Measurements from ENCODE around the gene TCF25.
"Not testable (repeated sequence)": the region's sequence is repeated elsewhere in the genome, so short reads cannot be mapped to it uniquely, and the experiment has no call there.

Gene TCF25

GRCh38 chr16:89931964-89932363 lies 58.6 kb downstream of the TCF25 start:
- no peak for DNase-seq (ENCODE audit: low read depth, low spot score)
- no peak overlapping the region for H3K4me3 ChIP-seq (ENCODE audit: low read length)

DNA sequence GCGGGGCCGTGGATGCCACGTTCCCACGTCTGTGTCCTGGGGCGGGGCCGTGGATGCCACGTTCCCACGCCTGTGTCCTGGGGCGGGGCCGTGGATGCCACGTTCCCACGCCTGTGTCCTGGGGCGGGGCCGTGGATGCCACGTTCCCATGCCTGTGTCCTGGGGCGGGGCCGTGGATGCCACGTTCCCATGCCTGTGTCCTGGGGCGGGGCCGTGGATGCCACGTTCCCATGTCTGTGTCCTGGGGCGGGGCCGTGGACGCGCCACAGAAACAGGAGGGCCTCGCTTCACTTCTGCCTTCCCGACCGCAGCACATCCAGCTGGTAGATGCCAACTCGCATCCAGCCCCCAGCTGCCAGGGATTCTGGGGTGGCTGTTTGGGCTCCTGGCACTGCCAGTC lies 60.6 kb downstream of the TCF25 start:
- not testable (repeated sequence) for H3K4me3 ChIP-seq (ENCODE audit: low read length); DNase-seq (ENCODE audit: low read depth, low spot score)

GRCh38 chr16:89934611-89935553 lies 61.5 kb downstream of the TCF25 start:
- DNase-seq (ENCODE audit: low read depth, low spot score): no peak
- H3K4me3 ChIP-seq (ENCODE audit: low read length): no peak overlapping the region

DNA sequence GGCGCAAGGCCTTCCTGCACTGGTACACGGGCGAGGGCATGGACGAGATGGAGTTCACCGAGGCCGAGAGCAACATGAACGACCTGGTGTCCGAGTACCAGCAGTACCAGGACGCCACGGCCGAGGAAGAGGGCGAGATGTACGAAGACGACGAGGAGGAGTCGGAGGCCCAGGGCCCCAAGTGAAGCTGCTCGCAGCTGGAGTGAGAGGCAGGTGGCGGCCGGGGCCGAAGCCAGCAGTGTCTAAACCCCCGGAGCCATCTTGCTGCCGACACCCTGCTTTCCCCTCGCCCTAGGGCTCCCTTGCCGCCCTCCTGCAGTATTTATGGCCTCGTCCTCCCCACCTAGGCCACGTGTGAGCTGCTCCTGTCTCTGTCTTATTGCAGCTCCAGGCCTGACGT lies 62.2 kb downstream of the TCF25 start:
- DNase-seq (ENCODE audit: low read depth, low spot score); H3K4me3 ChIP-seq (ENCODE audit: low read length): not testable (repeated sequence)

- DNase-seq (ENCODE audit: low read depth, low spot score): no peak
- no peak overlapping the region for H3K4me3 ChIP-seq (ENCODE audit: low read length)
These were observed 62.6 kb downstream of the TCF25 start for GRCh38 chr16:89936034-89936433.

DNA sequence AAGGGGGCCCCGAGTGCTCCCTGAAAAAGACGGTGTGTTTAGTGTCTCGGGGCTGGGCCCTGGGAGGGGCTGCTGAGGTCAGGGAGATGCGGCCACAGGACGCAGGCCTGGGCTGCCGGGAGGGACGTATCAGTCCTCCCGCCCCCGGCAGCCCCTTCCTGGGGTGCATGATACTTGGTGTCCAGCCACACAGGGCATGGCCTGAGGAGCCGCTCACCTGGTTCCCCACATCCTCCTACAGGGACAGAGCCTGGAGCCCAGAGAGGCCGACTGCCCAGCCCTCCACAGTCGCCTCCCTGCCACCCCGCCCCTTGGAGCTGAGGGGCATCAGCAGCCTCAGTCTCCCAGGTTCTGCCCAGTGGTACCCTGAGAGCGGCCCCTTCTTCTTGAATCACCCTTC lies 63.1 kb downstream of the TCF25 start:
- no peak for DNase-seq (ENCODE audit: low read depth, low spot score)
- no peak overlapping the region for H3K4me3 ChIP-seq (ENCODE audit: low read length)

DNA sequence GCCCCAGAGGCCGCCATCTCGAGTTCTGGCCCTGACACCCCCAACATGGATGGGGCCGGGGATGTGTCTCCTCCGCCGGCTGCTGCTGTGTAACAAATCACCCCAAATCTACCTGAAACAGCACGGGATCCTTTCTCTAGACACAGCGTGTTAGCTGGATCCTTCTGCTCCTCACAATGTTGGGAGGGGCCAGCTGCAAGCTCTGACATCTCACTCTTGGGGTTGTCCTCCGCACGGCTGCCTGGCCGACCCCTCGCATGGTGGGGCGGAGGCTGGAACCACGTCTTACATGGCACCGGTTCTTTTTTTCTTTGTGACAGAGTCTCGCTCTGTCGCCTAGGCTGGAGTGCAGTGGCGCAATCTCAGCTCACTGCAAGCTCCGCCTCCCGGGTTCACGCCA lies 63.6 kb downstream of the TCF25 start:
- DNase-seq (ENCODE audit: low read depth, low spot score): no peak

GRCh38 chr16:89938175-89938885 lies 64.9 kb downstream of the TCF25 start:
- no peak for DNase-seq (ENCODE audit: low read depth, low spot score)
- H3K4me3 ChIP-seq (ENCODE audit: low read length): no peak overlapping the region

More for the DNA sequence above, 63.6 kb downstream of the TCF25 start:
- no peak overlapping the region for H3K4me3 ChIP-seq (ENCODE audit: low read length)

GRCh38 chr16:89944773-89945172 lies 71.4 kb downstream of the TCF25 start:
- no peak overlapping the region for H3K4me3 ChIP-seq (ENCODE audit: low read length)
- no peak for DNase-seq (ENCODE audit: low read depth, low spot score)

DNA sequence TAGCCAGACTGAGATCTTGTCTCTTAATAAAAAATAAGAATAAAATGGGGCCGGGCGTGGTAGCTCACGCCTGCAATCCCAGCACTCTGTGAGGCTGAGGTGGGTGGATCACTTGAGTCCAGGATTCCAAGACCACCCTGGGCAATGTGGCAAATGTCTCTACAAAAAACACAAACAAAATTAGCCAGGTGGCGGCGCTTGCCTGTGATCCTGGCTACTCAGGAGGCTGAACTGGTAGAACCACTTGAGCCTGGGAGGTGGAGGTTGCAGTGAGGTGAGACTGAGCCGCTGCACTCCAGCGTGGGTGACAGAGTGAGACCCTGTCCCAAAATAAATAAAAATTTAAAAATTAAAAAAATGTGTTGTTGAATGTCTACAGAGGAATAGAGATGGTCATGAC lies 72.3 kb downstream of the TCF25 start:
- H3K4me3 ChIP-seq (ENCODE audit: low read length): no peak overlapping the region
- DNase-seq (ENCODE audit: low read depth, low spot score): no peak

- H3K4me3 ChIP-seq (ENCODE audit: low read length): no peak overlapping the region
- DNase-seq (ENCODE audit: low read depth, low spot score): no peak
These were observed 73.1 kb downstream of the TCF25 start for GRCh38 chr16:89946515-89946914.

- DNase-seq (ENCODE audit: low read depth, low spot score): no peak
- H3K4me3 ChIP-seq (ENCODE audit: low read length): peak overlapping the region; percentile 59
These were observed 75.8 kb downstream of the TCF25 start for GRCh38 chr16:89949121-89949742.

DNA sequence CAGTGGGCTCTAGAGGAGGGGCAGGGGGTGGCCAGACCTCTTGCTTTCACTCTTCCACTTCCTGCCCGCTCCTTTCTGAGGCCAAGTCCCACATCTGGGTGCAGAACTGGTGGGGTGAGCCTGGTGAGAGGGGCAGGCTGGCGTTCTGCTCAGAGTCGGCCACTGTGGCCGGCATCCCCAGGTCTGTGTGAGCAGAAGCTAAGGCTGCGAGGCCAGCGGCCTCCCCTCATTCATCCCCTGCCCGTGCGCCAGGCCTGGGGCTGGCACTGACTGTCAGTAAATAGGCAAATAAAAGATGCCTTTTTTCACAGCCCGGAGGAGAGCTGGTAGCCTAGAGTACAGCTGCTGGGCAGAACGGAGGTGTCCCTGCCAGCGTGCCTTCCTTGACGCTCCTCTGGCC lies 76.4 kb downstream of the TCF25 start:
- H3K4me3 ChIP-seq (ENCODE audit: low read length): peak overlapping the region; percentile 59
- DNase-seq (ENCODE audit: low read depth, low spot score): no peak

DNA sequence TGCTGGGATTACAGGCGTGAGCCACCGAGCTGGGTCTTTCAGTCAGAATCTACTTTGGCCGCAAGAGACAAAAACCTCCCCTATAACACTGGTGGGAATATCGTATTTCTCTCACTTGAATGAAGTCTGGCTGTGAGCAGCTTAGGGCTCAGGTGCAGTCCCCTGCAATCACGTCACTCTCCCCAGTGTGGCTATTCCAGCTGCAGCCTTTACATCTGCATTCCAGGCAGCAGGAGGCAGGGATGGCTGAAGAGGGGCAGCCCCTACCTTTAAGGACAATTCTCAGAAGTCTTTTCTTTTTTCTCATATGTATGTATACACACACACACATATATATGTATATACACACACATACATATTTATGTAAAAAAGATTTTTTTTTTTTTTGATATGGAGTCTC lies 78.1 kb downstream of the TCF25 start:
- no peak overlapping the region for H3K4me3 ChIP-seq (ENCODE audit: low read length)
- DNase-seq (ENCODE audit: low read depth, low spot score): no peak

DNA sequence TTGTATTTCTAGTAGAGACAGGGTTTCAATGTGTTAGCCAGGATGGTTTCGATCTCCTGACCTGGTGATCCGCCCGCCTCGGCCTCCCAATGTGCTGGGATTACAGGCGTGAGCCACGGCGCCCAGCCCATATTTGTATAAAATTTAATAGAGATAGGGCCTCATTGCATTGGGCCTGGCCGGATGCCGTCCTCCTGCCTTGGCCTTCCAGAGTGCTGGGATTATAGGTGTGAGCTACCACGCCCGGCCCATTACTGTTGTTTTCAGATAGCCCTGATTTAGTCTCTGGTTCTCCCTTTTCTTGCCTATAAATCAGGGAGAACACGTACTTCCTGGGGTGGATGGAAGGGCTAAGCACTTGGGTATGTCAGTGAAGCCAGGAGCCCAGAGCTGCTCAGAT lies 78.7 kb downstream of the TCF25 start:
- no peak for DNase-seq (ENCODE audit: low read depth, low spot score)
- no peak overlapping the region for H3K4me3 ChIP-seq (ENCODE audit: low read length)

DNA sequence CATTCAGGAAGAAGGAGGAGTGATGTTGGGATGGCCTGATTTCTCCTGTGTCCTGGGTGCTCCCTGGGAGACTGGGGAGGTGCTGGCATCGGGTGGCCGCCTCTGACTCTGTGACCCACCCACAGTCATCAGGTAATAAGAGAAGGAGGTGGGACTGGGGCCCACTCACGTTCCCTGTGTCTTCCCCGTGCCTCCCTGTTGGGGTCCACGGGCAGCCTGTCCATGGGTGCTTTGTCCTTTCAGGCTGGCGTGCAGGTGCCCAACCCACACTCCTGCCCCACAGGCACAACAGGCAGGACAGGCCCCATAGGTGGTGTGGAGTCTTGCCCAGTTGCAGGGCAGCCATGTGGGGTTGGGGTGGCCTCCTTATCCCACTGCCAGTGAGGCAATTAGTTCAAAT lies 79.2 kb downstream of the TCF25 start:
- H3K4me3 ChIP-seq (ENCODE audit: low read length): no peak overlapping the region
- no peak for DNase-seq (ENCODE audit: low read depth, low spot score)

GRCh38 chr16:89953671-89954406 lies 80.4 kb downstream of the TCF25 start:
- DNase-seq (ENCODE audit: low read depth, low spot score): no peak

GRCh38 chr16:89954462-89954861 lies 81.1 kb downstream of the TCF25 start:
- no peak for DNase-seq (ENCODE audit: low read depth, low spot score)
- H3K4me3 ChIP-seq (ENCODE audit: low read length): no peak overlapping the region

More at GRCh38 chr16:89953671-89954406, 80.4 kb downstream of the TCF25 start:
- no peak overlapping the region for H3K4me3 ChIP-seq (ENCODE audit: low read length)

GRCh38 chr16:89955001-89955685 lies 81.8 kb downstream of the TCF25 start:
- DNase-seq (ENCODE audit: low read depth, low spot score): no peak
- no peak overlapping the region for H3K4me3 ChIP-seq (ENCODE audit: low read length)
